G401.6 (cell line): Measurements from ENCODE around the gene CDK14.

Experiments used
- FAIRE-seq: peaks from 2 replicates; lab custom pipeline; 2012; peaks lifted over from hg19 to GRCh38; lab: Jason Lieb, UNC

CDK14 gene

GRCh38 chr7:90961037-90961725, 365.1 kb downstream of the CDK14 start:
- no peak for FAIRE-seq

GRCh38 chr7:90965211-90965610, 369.1 kb downstream of the CDK14 start:
- FAIRE-seq, result no peak

GRCh38 chr7:90966346-90966745, 370.2 kb downstream of the CDK14 start:
- no peak for FAIRE-seq

GRCh38 chr7:90968871-90969270, 372.8 kb downstream of the CDK14 start:
- no peak for FAIRE-seq

- no peak for FAIRE-seq
Observed at GRCh38 chr7:90972906-90973550, 376.9 kb downstream of the CDK14 start.

GRCh38 chr7:90977056-90977455, 380.9 kb downstream of the CDK14 start:
- FAIRE-seq, result no peak

GRCh38 chr7:90980545-90980944, 384.4 kb downstream of the CDK14 start:
- no peak for FAIRE-seq

GRCh38 chr7:90982228-90982627, 386.1 kb downstream of the CDK14 start:
- no peak for FAIRE-seq

GRCh38 chr7:90984692-90985091, 388.6 kb downstream of the CDK14 start:
- FAIRE-seq, result no peak

GRCh38 chr7:90988516-90988915, 392.4 kb downstream of the CDK14 start:
- FAIRE-seq, result no peak

- FAIRE-seq, result no peak
Observed at GRCh38 chr7:90988996-90989765, 393.1 kb downstream of the CDK14 start.

- no peak for FAIRE-seq
Observed at GRCh38 chr7:90994121-90994520, 398.0 kb downstream of the CDK14 start.

GRCh38 chr7:90994601-90995000, 398.5 kb downstream of the CDK14 start:
- no peak for FAIRE-seq

- no peak for FAIRE-seq
Observed at GRCh38 chr7:90995996-90996395, 399.9 kb downstream of the CDK14 start.

- FAIRE-seq, result no peak
Observed at GRCh38 chr7:90999989-91000979, 404.2 kb downstream of the CDK14 start.

- FAIRE-seq, result no peak
Observed at GRCh38 chr7:91005024-91005423, 408.9 kb downstream of the CDK14 start.

- no peak for FAIRE-seq
Observed at GRCh38 chr7:91005841-91006240, 409.7 kb downstream of the CDK14 start.

GRCh38 chr7:91007371-91007770, 411.2 kb downstream of the CDK14 start:
- FAIRE-seq, result no peak

GRCh38 chr7:91013078-91013477, 417.0 kb downstream of the CDK14 start:
- FAIRE-seq, result no peak

GRCh38 chr7:91019686-91020385, 423.7 kb downstream of the CDK14 start:
- FAIRE-seq, result no peak

GRCh38 chr7:91020636-91021385, 424.7 kb downstream of the CDK14 start:
- FAIRE-seq, result no peak
